ENCODE data around the gene VGLL4.

Gene VGLL4

DNA sequence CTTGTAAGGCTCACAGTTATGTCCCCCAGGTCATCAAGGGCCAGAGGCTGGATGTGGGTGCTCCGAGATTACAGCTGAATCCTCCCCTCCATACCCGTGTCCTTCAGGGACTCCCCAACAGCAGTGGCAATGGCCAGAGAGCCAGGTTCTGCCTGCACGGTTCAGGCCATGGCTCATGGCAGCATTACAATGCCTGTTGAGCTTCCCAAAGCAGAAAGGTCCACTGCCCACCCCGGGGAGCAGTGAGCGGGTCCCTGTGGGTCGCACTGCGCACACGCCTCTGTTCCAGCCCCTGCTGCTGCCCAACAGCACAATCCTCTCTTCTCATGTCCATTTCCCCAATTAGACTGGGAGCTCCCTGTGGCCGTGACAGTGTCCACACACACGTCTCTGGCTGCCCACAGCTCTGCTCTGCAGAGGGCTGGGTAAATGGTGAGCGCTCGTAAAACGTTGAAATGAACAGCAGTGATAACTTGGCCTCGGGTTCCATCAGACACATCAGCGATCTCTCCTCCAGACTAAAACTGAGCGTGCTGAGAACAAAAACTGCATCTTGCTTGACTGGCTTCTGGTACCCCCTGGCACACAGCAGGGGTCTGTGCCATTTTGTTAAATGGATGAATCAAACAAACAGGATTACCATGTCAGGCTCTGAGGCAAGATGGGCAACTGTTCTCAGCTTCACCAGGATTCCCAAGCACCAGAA, 80.4 kb downstream of the VGLL4 start:
- no peak for DNase-seq

GRCh38 chr3:11562277-11562881, 81.3 kb downstream of the VGLL4 start:
- DNase-seq: no peak

DNA sequence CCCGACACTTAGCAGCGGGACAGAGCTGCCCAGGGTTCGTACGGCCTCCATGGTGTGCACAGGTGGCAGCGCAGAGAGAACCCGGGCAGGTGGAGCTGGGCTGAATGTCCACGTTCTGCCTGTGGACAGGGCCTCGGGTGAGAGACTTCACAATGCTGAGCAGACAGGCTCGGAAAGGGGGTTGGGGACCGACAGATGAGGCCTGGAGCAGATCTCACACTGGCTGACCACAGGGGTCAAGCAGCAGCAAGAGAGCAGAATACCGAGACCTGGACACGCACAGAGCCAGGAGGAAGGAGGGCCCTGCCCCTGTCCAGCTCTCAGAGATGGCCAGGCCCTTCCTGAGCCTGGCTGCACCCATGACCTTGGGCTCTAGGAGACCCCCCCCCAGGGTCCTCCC, 83.0 kb downstream of the VGLL4 start:
- DNase-seq: no peak

DNA sequence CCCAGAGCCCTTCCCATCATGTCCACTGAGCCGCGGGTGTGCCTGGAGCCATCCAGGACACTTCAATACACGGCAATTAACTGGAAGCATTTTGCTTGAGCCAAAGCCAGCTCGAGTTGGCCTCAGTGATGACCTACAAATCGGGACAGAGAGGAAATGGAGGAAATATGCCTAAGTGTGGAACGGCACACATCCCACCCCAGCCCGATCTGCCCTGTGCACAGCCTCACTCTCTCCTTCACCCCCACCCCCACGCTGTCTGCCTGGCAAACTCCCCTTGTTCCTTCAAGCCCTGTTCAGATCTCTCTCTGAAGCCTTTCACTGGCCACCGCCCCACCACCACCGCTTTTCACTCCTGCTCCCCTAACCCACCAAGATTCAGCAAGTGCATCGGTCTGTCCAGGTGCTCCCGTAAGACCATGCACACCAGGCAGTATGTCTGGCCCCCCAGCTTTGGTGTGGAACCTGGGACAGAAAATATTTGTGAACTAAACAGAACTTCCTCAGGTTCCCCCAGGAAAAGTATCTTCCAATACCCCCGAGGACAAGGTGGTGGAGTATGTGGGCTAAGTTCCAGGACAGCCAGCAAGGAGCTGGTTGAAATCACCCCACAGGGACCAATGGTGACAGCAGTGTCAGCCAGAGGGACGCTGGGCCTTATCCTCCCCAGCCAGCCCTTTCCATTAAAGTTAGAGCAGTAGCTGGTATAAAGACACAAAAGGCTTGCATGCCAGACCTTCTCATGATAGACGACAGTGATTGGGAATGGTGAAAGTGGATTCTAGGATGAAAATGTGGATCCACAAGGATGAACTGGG, 83.7 kb downstream of the VGLL4 start:
- no peak for DNase-seq

- DNase-seq: no peak
Measured at GRCh38 chr3:11558918-11559815, 84.5 kb downstream of the VGLL4 start.

- DNase-seq: no peak
Measured at GRCh38 chr3:11558411-11558903, 85.3 kb downstream of the VGLL4 start.

DNA sequence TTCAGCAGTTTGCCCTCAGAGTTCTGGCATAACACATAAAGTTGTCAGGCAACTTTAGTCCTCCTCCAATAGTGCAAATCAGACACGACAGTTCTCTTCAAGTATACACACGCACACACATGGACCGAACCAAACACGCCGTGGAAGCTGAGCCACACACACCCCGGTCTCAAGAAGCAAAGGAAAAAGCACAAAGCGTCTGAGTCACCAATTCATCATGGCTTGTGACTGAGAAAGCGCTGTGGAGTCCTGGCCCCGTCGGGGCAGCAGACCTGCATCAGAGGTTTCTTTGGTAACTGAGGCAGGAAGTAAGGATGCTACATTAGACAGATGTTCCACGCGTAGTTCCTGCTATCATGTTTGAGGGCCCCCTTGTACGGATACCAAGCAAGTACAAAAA, 85.7 kb downstream of the VGLL4 start:
- DNase-seq: peak; percentile 29

- DNase-seq: no peak
Measured at GRCh38 chr3:11556851-11557644, 86.7 kb downstream of the VGLL4 start.

GRCh38 chr3:11555881-11556633, 87.7 kb downstream of the VGLL4 start:
- DNase-seq: no peak

DNA sequence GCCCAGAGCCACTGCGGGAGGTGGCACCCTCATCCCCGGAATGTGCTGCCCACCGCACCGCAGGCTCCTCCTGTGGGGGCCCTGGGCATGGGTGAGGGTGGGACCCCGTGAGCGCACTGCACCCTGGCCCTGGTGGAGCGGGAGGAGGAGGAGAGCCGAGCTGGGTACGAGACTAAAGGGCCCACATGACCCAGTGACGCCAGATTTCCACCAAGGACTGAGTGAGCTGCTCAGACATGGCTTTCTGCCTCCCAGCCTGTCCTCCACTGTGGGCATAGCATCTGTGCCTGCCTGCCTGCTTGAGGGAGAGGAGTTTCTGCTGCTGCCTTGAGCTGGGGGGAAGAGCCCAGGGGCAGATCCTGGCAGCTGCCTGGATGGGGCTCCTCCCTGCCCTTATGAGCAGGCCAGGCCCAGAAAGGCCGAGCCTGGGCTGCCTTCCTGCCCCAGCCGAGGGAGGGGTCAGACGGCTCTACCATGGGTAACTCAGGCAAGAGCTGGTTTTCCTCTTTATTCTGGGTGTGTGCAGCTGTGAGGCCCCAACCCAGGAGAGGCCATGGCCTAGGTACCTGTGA, 88.4 kb downstream of the VGLL4 start:
- no peak for DNase-seq

GRCh38 chr3:11554666-11555065, 89.0 kb downstream of the VGLL4 start:
- DNase-seq: no peak

- DNase-seq: no peak
Measured at GRCh38 chr3:11554236-11554610, 89.5 kb downstream of the VGLL4 start.

DNA sequence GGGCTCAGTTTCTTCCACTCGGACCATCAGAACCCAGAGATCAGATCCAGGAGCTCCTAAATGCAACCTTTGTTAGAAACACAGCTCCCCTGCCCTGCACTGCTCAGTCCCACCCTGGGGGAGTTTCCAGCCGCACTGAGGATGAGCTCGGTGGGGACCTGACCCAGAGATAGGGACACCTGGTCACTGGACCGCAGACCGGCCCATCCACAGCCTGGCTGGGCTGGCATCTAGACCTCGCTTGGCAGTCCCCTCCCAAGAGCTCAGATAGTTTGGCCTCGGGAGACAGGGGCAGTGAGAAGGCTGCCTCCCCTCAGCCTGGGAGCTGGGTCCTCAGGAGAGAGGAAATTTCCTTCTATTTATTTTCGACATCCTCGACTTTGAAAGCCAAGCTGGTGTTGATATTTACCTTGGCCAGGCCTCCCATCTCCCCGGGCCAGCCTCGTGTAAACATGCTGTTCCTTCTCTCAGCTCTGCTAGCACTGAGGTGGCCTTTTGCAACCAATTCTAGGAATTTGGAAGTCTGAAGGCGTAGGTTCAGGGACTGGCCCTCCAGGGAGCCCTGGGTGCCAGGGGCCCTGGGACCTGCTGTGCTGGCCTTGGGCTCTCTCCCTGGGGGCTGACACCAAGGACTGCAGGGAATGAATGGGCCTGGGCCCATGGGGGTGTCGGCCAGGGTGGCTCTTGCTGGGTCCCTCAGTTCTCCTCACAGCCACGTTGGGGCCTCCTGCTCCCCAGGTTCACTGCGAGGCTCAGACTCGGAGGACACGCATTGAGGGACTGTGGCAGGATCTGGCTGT, 90.1 kb downstream of the VGLL4 start:
- DNase-seq: no peak

DNA sequence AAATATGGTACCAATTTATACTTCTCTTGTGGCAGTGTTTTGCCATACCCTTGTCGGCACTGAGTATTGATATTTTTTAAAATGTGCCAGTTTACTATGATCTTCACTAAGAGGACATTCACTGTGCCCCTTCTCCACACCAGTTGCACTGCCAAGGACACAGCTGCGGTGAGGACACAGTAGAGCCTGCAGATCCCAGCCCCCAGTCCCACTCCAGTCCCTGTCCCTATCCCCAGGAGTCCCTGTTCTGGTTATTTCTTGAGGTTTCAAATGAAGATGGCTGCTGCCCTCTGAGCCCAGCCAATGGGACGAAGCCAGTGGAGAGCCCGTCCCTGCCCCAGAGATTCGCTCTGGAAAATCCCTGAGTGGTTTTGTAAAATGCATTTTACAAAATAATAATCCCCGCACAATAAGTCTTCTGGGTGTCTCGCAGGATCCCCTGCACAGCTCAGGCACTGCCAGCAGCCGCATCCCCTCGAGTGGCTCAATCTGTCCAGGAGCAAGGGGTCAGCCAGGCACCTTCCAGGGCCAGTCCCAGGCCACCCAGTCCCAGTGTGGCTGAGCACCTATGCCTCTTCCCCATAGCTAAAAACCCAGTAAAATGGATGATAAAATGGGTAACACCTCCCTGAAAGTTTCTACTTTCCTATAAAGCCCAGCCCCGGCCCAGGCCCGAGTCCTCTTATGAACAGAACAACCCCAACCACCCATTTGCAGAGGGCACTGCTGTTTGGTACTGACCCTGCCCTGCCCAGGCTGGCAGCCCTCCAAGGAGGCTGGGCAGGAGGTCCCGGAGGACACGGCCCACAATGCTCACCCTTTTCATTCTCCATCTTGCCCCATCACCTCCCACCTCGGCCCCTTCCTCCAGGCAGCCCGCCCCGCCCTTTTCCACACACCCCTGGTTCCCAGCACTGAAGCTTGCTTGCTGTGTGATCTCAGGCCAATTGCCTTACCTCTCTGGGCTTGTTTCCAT, 91.1 kb downstream of the VGLL4 start:
- no peak for DNase-seq

DNA sequence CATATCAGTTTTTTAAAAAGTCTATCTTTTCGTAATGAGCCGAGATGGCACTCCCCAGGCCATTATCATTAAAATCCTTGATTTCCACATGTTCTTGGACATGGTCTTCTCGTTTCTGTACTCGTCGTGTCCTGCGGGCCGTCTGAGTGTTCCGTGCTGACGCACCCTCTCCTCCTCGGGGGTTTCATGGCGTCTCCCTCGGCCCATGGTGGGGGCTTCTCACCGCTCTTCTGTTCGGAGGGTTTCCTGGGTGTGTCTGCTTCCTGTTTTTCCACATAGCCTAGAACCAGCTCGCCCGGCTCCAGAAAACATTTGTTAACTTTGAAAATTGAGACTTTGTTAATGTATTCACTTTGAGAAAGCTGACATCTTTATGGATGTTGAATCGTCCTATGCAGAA, 92.7 kb downstream of the VGLL4 start:
- no peak for DNase-seq

- DNase-seq: no peak
Measured at GRCh38 chr3:11549580-11550140, 94.1 kb downstream of the VGLL4 start.

- no peak for DNase-seq
Measured at GRCh38 chr3:11548721-11549131, 95.0 kb downstream of the VGLL4 start.

- DNase-seq: no peak
Measured at GRCh38 chr3:11547498-11547897, 96.2 kb downstream of the VGLL4 start.
